ENCODE results near the gene PAQR5.

Gene PAQR5

DNA sequence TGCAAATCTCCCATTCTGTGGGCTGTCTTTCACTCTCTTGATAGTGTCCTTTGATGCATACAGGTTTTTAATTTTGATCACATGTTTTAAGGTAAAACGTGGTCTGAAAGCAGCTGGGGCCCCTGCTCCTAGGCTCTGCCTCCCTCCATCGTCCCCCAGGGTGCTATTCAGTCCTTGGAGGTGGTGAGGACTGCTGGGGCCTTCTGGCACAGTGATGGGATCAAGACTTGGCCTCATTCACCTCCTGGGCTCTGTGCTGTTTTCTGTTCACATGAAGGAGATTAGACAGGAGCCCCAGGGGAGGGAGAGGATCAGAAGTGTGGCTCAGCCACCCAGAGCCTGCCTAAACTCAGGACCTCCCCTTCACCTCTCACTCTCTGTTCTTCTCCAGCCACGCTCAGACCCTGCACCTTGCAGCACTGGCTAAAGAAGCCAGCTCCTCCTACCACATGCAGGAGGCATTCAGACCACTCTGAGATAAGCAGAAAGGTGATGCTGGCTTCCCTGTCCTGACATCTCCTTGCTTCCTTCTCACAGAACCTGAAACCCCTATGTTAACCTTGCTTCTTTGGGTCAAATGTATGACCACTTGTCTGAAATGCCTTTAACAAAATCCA lies 43.9 kb downstream of the PAQR5 start:
- POLR2A ChIA-PET (ENCODE audit: low non-redundant PET), result no interaction called here
- CTCF ChIA-PET, result interaction anchor here (0.6 kb wide), 2 partner anchors 23 to 70 kb away, joined by 3 read pairs; no protein-coding TSS in a partner anchor
- H3K27ac ChIP-seq, result no peak overlapping the region
- DNase-seq (ENCODE audit: low spot score), result no peak
- no peak for TF ChIP-seq CTCF (conservative IDR thresholded peaks at IDR 0.05; ENCODE audit: low read depth)

- POLR2A ChIA-PET (ENCODE audit: low non-redundant PET), result no interaction called here
- TF ChIP-seq CTCF (conservative IDR thresholded peaks at IDR 0.05; ENCODE audit: low read depth), result no peak
- H3K27ac ChIP-seq, result no peak overlapping the region
- CTCF ChIA-PET, result interaction anchor here (0.6 kb wide), 2 partner anchors 24 to 69 kb away, joined by 3 read pairs; no protein-coding TSS in a partner anchor
- DNase-seq (ENCODE audit: low spot score), result no peak
Observed at GRCh38 chr15:69343133-69343532, 44.4 kb downstream of the PAQR5 start.

GRCh38 chr15:69344238-69344637 lies 45.5 kb downstream of the PAQR5 start:
- DNase-seq (ENCODE audit: low spot score), result no peak
- no peak overlapping the region for H3K27ac ChIP-seq
- TF ChIP-seq CTCF (conservative IDR thresholded peaks at IDR 0.05; ENCODE audit: low read depth), result no peak
- ChIA-PET POLR2A (ENCODE audit: low non-redundant PET) (no interaction called here), CTCF (interaction anchor here (0.7 kb wide), 1 partner anchor 304 kb away, joined by 6 read pairs; no protein-coding TSS in a partner anchor)

DNA sequence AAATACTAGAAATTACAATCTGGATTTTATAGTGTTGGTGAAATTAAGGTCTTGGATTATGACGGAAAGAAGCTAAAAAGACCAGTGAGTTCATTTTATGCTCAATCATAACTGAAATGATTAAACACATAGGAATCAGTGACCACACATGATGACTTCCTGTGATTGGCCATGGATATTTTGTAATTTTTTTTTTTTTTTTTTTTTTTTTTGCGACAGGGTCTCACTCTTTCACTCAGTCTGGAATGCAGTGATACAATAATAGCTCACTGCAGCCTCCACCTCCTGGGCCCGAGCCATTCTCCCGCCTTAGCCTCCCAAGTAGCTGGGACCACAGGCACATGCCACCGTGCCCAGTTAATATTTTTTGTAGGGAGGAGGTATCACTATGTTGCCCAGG lies 47.4 kb downstream of the PAQR5 start:
- DNase-seq (ENCODE audit: low spot score), result no peak
- H3K27ac ChIP-seq, result no peak overlapping the region
- CTCF ChIA-PET, result interaction anchor here (0.7 to 1.0 kb wide), 2 partner anchors 81 to 314 kb away, joined by 3 to 4 read pairs; no protein-coding TSS in a partner anchor
- POLR2A ChIA-PET (ENCODE audit: low non-redundant PET), result no interaction called here
- no peak for TF ChIP-seq CTCF (conservative IDR thresholded peaks at IDR 0.05; ENCODE audit: low read depth)

GRCh38 chr15:69351333-69351732 lies 52.6 kb downstream of the PAQR5 start:
- no peak overlapping the region for H3K27ac ChIP-seq
- DNase-seq (ENCODE audit: low spot score), result no peak
- ChIA-PET POLR2A (ENCODE audit: low non-redundant PET) (no interaction called here), CTCF (interaction anchor here (0.6 kb wide), 1 partner anchor 262 kb away, joined by 3 read pairs; no protein-coding TSS in a partner anchor)
- TF ChIP-seq CTCF (conservative IDR thresholded peaks at IDR 0.05; ENCODE audit: low read depth), result no peak

DNA sequence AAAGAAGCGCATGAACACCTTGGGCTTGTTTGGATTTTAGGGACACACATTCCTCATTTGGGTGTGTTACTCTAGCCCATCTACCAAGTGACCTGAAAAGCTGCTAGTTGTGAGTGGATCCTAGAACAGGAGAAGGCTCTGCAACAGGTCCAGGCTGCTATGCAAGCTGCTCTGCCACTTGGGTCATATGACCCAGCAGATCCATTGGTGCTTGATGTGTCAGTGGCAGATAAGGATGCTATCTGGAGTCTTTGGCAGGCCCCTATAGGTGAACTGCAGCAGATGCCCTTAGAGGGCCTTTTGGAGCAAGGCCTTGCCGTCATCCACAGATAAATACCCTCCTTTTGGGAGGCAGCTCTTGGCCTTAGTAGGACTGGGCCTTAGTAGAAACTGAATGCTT lies 53.2 kb downstream of the PAQR5 start:
- no peak overlapping the region for H3K27ac ChIP-seq
- DNase-seq (ENCODE audit: low spot score), result no peak
- CTCF ChIA-PET, result interaction anchor here (0.6 kb wide), 1 partner anchor 262 kb away, joined by 3 read pairs; no protein-coding TSS in a partner anchor
- POLR2A ChIA-PET (ENCODE audit: low non-redundant PET), result no interaction called here
- no peak for TF ChIP-seq CTCF (conservative IDR thresholded peaks at IDR 0.05; ENCODE audit: low read depth)

Measured in RWPE1 (cell line).